Fibroblast of lung (primary cell): Measurements from ENCODE around the gene RMND5B. TPM values are rescaled to one million over a fixed set of nuclear protein-coding genes. Genes with fewer than 3 reads are reported as not detected.

Experiments used
- DNase-seq, 2 donors: peaks; one replicate each; pipeline versions ENCODE4 v3.0.0 to v3.0.0-alpha.2; 2010; ENCODE audit warnings: low read depth in 2 of 2
- H2AFZ ChIP-seq: 2 replicates; pipeline ENCODE4 v1.5.1; 2012; ENCODE audit warnings: low read length, control low read depth, inconsistent platforms
- H3K27ac ChIP-seq: 2 replicates; pipeline ENCODE4 v1.5.1; 2011; ENCODE audit warnings: low read length, control low read depth; ENCODE audit not compliant: insufficient read depth
- H3K27me3 ChIP-seq: 2 replicates; pipeline ENCODE4 v1.5.1; 2011; ENCODE audit warnings: mild to moderate bottlenecking, low read length; ENCODE audit not compliant: control insufficient read depth, insufficient read depth
- H3K36me3 ChIP-seq: 2 replicates; pipeline ENCODE4 v1.5.1; 2011; ENCODE audit warnings: low read length; ENCODE audit not compliant: control insufficient read depth, insufficient read depth
- H3K4me1 ChIP-seq: 2 replicates; pipeline ENCODE4 v1.5.1; 2011; ENCODE audit warnings: low read length; ENCODE audit not compliant: control insufficient read depth, insufficient read depth; ENCODE audit errors: extremely low read depth
- H3K4me2 ChIP-seq: 2 replicates; pipeline ENCODE4 v1.5.1; 2011; ENCODE audit warnings: low read length, control low read depth; ENCODE audit not compliant: insufficient read depth; ENCODE audit errors: extremely low read depth
- H3K4me3 ChIP-seq, 4 experiments: fragments of 200-600 bp in 1 of 4; sonication (generic) in 1 of 4; replicated peaks in 1 of 4; 2 replicates each; pipeline ENCODE4 v1.5.1; 2011 to 2016; ENCODE audit warnings: low read length in 4 of 4, low read depth in 3 of 4, mild to moderate bottlenecking in 3 of 4, control low read depth in 2 of 4, inconsistent platforms in 1 of 4, mixed read lengths in 1 of 4; ENCODE audit not compliant: insufficient read depth in 1 of 4; ENCODE audit errors: control extremely low read depth in 1 of 4
- H3K79me2 ChIP-seq: 2 replicates; pipeline ENCODE4 v1.5.1; 2012; ENCODE audit warnings: mild to moderate bottlenecking, low read length, inconsistent platforms; ENCODE audit not compliant: control insufficient read depth, insufficient read depth
- H3K9ac ChIP-seq: 2 replicates; pipeline ENCODE4 v1.5.1; 2011; ENCODE audit warnings: mild to moderate bottlenecking, low read length, control low read depth; ENCODE audit not compliant: insufficient read depth
- H3K9me3 ChIP-seq: 2 replicates; pipeline ENCODE4 v1.5.1; 2012; ENCODE audit warnings: low read depth, low read length; ENCODE audit not compliant: control insufficient read depth, insufficient read depth
- H4K20me1 ChIP-seq: 2 replicates; pipeline ENCODE4 v1.5.1; 2011; ENCODE audit warnings: low read length; ENCODE audit not compliant: control insufficient read depth, insufficient read depth; ENCODE audit errors: extremely low read depth
- CTCF ChIP-seq, 2 donors: IDR thresholded peaks in 1 of 2; conservative IDR thresholded peaks in 1 of 2; 1 replicate in 1 of 2; 2 replicates in 1 of 2; pipeline ENCODE4 v1.5.1; 2011 to 2012; ENCODE audit warnings: low read length in 2 of 2, control low read depth in 1 of 2, inconsistent platforms in 1 of 2, low read depth in 1 of 2, mild to moderate bottlenecking in 1 of 2
- EZH2 ChIP-seq: IDR thresholded peaks from 2 replicates; pipeline ENCODE4 v1.5.1; 2012; ENCODE audit warnings: low read length, control low read depth, mild to moderate bottlenecking; ENCODE audit errors: missing control alignments
- polyA plus RNA-seq, 2 donors: library from polyadenylated mRNA; depleted of rRNA in 1 of 2; stranded (reverse) in 1 of 2; unstranded in 1 of 2; fragments of >200 nt; gene quantifications; 2 replicates each; pipeline ENCODE4 v1.2.1, GENCODE V29; 2011 to 2012; ENCODE audit warnings: missing spikeins in 1 of 2
- total RNA-seq: library from RNA; depleted of rRNA; stranded (reverse); fragments of >200 nt; gene quantifications from 2 replicates; pipeline ENCODE4 v1.2.1, GENCODE V29; 2014

RMND5B gene
- total and polyA plus RNA-seq, 2 donors (not counting 1 experiment from before 2014, with no cell fraction given): 22.3 to 22.5 TPM

- no peak for DNase-seq
- Histone ChIP-seq H3K9ac (no peak overlapping the region), H3K4me3 (no peak overlapping the region), H3K36me3 (no peaks in the 10 kb centered on the region), H3K79me2 (no peaks in the 10 kb centered on the region), H3K9me3 (no peaks in the 10 kb centered on the region), H3K27me3 (peaks cover 13% of the 10 kb centered on the region), H2AFZ (no peak overlapping the region), H3K4me1 (no peaks in the 10 kb centered on the region), H3K4me2 (no peak overlapping the region), H3K27ac (no peak overlapping the region), H4K20me1 (no peaks in the 10 kb centered on the region)
- TF ChIP-seq EZH2 (no peak), CTCF (conservative IDR thresholded peaks at IDR 0.05 in 1 of 2, IDR thresholded peaks at IDR 0.05 in 1 of 2; ENCODE audit: low read depth in 1 of 2, low read length in 2 of 2) (no peak)
These were observed 60.8 kb downstream of the RMND5B start for GRCh38 chr5:178191661-178192060.

- TF ChIP-seq EZH2 (no peak), CTCF (conservative IDR thresholded peaks at IDR 0.05 in 1 of 2, IDR thresholded peaks at IDR 0.05 in 1 of 2; ENCODE audit: low read depth in 1 of 2, low read length in 2 of 2) (no peak)
- peaks cover 13% of the 10 kb centered on the region for H3K27me3 ChIP-seq
These were observed 61.4 kb downstream of the RMND5B start for GRCh38 chr5:178192244-178192643.

GRCh38 chr5:178192787-178193186 is 62.0 kb downstream of the RMND5B start:
- no peaks in the 10 kb centered on the region for H3K9me3 ChIP-seq
- H3K4me3 ChIP-seq: no peak overlapping the region
- no peak overlapping the region for H3K4me2 ChIP-seq
- no peaks in the 10 kb centered on the region for H3K79me2 ChIP-seq
- no peak for DNase-seq
- H2AFZ ChIP-seq: no peak overlapping the region
- H3K27ac ChIP-seq: no peak overlapping the region
- TF ChIP-seq EZH2: no peak
- no peak for TF ChIP-seq CTCF (conservative IDR thresholded peaks at IDR 0.05 in 1 of 2, IDR thresholded peaks at IDR 0.05 in 1 of 2; ENCODE audit: low read depth in 1 of 2, low read length in 2 of 2)
- no peaks in the 10 kb centered on the region for H3K36me3 ChIP-seq
- no peak overlapping the region for H3K9ac ChIP-seq
- H3K27me3 ChIP-seq: peaks cover 13% of the 10 kb centered on the region
- H4K20me1 ChIP-seq: no peaks in the 10 kb centered on the region
- H3K4me1 ChIP-seq: no peaks in the 10 kb centered on the region

More at GRCh38 chr5:178192244-178192643, 61.4 kb downstream of the RMND5B start:
- DNase-seq: peak in 1 of 2 donors; percentile 24
- no peaks in the 10 kb centered on the region for H4K20me1 ChIP-seq
- H2AFZ ChIP-seq: no peak overlapping the region
- no peaks in the 10 kb centered on the region for H3K36me3 ChIP-seq
- H3K79me2 ChIP-seq: no peaks in the 10 kb centered on the region
- H3K4me2 ChIP-seq: no peak overlapping the region
- H3K4me1 ChIP-seq: no peaks in the 10 kb centered on the region
- H3K4me3 ChIP-seq: no peak overlapping the region
- H3K9ac ChIP-seq: no peak overlapping the region
- no peaks in the 10 kb centered on the region for H3K9me3 ChIP-seq
- no peak overlapping the region for H3K27ac ChIP-seq
